Measurements from ENCODE around the gene ARAP2.

The ARAP2 gene

GRCh38 chr4:36038491-36038890 is 205.8 kb downstream of the ARAP2 start:
- no peak for DNase-seq (ENCODE audit: low read depth)

GRCh38 chr4:36037127-36037526 is 207.2 kb downstream of the ARAP2 start:
- no peak for DNase-seq (ENCODE audit: low read depth)

- no peak for DNase-seq (ENCODE audit: low read depth)
Measured at GRCh38 chr4:36029951-36030350, 214.4 kb downstream of the ARAP2 start.

DNA sequence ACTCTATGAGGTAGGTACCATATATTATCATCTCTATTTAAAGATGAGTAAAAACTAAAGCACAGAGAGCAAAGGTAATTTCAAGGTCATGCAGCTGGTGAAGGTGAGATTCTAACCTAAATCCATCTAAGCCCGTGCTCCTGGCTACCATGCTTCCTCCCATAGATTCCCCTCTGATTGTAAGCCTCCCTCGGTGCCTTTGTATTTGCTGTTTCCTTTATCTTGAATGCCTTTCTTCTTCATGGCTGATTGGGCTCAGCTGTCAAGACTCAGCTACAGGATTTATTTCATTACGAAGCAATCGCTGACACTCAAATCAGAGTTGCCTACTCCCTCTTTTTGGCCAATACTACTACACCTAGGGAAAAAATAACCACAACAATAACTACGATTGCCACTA is 217.1 kb downstream of the ARAP2 start:
- no peak for DNase-seq (ENCODE audit: low read depth)

- no peak for DNase-seq (ENCODE audit: low read depth)
Measured at GRCh38 chr4:36026348-36026880, 217.9 kb downstream of the ARAP2 start.

GRCh38 chr4:36024901-36025660 is 219.2 kb downstream of the ARAP2 start:
- DNase-seq (ENCODE audit: low read depth), result no peak

DNA sequence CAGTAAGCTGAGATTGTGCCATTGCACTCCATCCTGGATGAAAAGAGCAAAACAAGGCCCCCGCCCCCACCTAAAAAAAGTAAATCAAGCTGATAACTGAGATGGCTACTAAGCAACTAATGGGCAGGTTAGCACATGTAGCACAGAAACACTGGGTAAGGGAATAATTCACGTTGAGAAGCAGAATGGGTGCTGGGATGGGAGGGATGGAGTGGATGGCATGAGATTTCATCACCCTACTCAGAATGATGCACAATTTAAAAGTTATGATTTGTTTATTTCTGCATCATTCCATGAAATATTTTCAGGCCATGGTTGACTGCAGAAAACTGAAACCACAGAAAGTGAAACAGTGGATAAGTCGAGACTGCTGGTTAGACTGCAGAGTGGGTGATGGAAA is 224.0 kb downstream of the ARAP2 start:
- no peak for DNase-seq (ENCODE audit: low read depth)
